NCI-H526 treated with DMSO at 0.1 percent for 48 hours (cell line): Measurements from ENCODE around the gene GOLT1A.

Source experiments
- DNase-seq: peaks from one replicate; lab custom pipeline; 2025; lab: John Stamatoyannopoulos, UW

GOLT1A gene

DNA sequence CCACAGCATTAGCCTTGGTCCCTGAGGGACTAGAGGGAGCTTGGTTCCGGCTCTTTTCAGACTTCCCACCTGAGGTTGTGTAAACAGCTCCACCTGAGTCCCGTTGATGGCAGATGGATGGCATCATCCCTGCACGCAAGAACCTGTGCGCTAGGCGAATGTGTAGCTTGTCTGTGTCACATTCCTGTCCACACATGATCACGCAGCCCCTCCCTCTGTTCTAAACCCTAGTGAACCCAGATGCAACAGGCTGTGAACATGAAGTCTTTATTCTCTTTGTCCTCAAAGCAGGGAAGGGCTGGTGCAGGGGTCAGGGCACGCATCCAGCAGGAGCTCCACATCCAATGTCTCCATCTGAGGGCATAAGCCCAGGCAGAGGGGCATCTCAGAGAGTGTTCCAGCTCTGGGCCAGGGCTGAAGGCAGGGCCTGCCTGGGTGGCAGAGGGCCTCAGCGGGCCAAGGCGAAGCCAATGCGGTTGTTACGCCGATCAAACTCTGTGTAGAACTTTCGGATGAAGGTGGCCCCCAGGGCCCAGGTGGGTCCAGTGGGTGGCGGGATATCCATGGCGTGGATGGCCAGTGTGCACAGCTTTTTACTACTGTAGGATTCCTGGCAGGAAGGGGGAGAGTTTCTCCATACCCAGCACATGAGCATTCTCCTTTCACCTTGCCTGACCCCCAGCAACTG is 59.1 kb downstream of the GOLT1A start:
- no peak for DNase-seq

DNA sequence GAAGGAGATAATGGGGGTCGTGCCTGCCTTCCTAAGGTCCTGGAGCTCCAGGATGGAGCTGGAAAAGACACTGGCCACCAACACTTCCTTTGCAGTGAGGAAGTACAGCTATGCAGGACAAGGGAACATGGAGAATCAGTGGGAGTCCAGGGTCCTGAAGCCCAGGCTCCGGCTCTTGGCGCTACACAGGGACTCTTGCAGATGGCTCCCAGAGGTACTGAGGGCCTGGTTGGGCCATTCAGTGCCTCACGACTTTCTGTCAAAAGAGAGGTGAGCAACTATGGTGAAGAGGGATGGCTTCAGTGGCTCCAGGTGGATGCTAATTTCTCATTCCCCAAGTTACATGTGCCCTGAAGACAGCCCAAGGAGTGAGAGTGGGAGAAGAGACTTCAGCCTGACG is 60.1 kb downstream of the GOLT1A start:
- no peak for DNase-seq

DNA sequence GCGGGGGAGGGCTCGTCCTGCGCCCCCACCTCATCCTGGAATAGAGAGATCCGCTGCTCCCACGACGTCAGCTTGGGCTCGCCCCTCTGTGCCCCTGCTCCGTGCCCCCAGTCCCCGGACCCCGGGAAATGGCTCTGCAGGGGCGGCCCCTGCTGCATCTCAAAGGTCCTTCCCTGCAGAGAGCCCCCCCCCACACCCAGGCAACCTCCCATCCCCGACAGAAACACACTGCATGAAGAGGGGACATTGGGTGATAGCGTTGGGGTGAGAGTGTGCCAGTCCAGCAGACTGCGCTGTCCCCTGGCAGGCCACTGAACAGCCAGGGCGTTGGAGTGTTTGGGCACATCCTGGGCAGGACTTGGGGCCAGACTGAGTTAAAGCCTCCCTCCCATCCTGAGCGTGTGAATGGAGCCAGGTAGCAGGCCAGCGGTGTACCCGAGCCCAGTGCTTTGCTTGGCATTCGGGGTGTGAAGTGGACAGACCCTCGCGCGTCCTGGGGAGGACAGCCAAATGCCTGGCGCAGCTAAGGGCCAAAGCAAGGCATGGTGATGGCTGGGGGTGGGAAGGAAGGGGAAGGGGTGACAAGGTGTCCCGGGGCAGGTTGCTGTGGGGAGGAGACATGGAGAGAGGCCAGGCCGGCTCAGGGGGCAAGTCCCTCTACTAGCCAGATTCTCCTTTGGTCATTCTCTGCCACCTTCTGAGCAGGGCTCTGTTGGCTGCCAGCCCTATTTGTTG is 61.3 kb downstream of the GOLT1A start:
- no peak for DNase-seq

DNA sequence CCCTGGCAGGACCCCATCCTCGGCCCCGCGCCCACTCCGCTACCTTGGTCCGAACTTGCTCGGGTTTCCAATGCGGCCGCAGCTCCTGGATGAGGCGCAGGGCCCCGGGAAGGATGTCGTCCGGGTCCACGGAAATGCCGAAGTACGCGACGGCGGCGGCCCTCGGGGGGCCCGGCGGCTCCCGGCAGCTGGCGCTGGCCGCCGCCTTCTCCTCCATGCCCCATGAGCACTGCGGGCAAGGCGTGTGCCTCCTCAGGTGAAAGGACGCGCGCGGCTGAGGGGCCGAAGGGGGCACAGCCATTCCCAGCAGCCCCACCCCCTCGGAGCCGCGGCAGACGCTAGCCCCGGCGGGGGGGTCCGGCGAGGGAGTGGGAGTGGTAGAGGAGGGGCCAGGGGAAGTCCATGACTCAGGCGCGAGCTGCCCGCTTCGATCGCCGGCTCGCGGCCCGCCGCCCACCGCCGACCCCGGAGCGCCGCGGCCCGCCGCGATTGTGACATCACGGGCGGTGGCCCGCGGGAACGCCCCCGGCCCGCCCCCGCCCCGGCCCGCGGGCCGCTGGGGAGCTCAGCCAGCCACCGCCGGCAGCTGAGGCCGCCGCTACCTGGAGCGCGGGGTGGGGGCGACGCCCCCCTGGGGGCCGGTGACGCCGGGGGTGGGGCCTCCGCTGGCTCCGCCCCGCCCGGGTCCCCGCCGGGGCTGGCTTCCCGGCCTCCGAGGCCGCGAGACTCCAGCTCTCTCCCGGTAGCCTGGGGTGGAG is 62.1 kb downstream of the GOLT1A start, which contains the start of gene ETNK2:
ETNK2 (minus strand) TSS at position 493 of the 758 bp plus-strand sequence; CDS start at position 301, 192 bp downstream.
- no peak for DNase-seq

DNA sequence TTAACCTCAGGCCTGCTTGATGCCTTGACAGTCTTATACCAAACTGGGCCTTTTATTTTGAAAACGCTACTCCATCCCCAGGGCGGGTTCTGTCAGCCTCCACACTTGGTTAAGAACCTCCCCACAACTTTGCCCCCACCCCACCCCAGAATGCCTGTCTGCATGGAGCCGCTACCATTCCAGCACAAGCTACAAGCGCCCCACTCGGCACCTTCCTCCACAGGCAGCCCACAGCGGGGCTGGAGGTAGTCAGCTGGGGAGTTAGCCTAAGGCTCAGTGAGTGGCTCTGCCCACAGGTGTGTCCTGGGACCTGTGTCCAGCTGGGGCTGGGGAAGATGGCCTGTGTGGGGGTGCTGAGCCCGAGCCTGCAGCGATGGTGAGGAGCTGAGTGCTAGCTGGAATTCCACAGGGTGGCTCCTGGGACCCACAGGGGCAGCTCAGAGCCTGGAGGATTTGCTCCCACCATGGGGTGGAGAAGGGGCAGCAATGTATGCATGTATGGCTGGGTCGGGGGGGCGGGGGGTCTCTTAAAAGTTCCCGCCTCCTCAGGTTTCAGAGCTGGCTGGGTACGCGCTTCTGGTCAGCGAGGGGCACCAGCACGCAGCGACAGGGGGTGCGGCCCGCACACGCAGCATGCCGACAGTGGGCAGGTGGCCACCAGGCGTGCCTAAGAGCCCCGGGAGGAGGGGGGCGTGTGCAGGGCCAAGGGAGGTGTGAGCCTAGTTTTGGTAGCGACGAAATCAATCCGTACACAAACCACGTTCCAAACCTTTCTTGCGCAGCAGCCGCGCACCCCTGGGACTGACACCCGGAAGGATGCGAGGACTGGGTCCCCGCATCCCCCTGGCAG is 62.9 kb downstream of the GOLT1A start:
- DNase-seq, result no peak

DNA sequence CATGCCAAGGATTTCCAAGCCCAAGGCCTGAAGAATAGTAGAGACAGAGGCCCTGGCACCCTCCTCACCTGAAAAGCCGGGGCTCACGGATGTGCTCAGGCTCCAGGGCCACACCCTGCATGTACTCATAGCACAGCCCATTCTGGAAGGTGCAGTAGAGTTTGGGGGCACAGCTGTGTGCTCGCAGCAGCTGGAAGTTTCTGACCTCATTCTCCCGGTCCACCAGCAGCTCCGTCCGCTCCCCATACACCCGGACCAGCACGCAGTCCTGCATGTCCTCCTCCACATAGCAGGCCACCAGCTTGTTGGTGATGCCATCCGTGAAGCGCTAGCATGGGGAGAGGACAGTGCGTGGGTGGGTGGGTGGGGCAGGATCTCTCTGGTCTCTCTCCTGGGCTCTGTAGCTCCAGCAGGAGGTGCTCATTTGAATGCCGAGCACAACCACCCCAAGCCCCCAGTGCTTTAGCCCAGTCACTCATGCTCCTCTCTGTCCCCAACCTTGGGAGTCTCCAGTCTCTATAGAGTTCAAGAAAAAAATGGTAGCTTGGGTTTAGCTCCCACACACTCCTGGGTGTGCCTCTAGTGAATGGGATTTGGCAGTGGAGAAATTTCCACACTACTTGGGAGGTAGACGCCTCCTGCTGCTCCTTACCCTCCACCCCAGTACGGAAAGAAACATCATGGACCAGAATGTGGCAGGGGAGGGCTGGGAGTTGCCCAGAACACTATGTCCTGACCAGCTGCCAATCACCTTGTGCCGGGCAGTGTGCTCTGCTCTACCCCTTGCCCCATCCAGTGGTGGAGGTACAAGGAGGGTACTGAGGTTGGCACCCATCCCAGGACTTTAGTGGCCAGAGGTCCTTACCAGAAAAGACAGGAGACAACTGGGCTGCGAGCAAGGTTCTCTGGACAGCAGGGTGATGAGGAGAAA is 63.9 kb downstream of the GOLT1A start:
- DNase-seq, result no peak

DNA sequence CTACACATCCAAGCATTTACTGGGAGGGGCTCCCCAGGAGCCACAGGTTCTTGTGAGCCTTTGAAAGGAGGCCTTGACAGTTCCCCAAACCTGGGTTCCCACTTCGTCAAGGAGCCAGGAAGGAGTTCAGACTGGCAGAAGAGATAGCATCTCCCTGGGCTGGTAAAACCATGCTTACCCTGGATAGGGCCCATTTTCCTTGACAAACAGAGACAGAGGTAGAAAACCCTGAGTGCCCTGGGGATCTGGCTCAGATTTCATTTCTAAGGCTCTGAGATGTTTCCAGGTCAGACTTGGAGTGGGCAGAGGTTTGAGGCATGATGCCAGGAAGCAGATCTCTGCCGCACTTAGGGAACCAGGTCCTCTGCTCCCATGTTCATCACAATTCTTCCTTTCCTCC is 64.7 kb downstream of the GOLT1A start:
- DNase-seq, result no peak
